Loucy (cell line): Measurements from ENCODE around the gene TMTC3.

Experiments
- CTCF ChIP-seq: fragments of 200-600 bp; sonication (generic); conservative IDR thresholded peaks from 2 replicates; pipeline ENCODE4 v1.5.1; 2014; ENCODE audit warnings: mild to moderate bottlenecking, antibody characterized with exemption, low read length
- EZH2phosphoT487 ChIP-seq: fragments of 200-600 bp; IDR thresholded peaks from 2 replicates; pipeline ENCODE4 v1.6.1; 2018; ENCODE audit warnings: antibody characterized with exemption, mild to moderate bottlenecking, moderate library complexity, borderline replicate concordance

DNA sequence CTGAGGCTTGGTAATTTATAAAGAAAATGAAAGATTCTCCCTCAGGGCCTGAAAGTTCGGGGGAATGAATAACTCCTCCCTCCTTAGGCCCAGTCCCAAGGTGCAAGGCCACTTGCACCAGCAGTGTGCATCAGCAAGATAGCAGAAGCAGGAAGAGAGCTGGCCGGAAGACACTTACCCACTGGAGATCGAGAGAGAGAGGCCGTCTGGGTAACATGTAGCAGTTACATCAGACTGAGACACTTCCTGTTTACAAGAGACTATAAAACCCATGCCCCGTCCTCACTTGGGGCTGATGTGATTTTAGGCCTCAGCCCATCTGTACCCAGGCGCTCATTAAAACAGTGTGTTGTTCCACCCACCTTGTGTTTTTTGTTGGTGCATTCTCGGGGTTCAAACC lies 85.2 kb downstream of the TMTC3 start:
- TF ChIP-seq CTCF, result no peak
- TF ChIP-seq EZH2phosphoT487, result no peak
